GM10266 (cell line): ENCODE data around the gene DAGLA.

Experiments
- DNase-seq: peaks from one replicate; pipeline ENCODE4 v3.0.0; 2012; ENCODE audit errors: extremely low spot score
- TF ChIP-seq, protein P1 (sequence below): IDR thresholded peaks from 2 replicates; pipeline ENCODE4 v1.5.1; 2012; ENCODE audit warnings: mild to moderate bottlenecking, low read depth; ENCODE audit not compliant: control insufficient read depth, insufficient read depth; ENCODE audit errors: missing control alignments

Gene DAGLA

DNA sequence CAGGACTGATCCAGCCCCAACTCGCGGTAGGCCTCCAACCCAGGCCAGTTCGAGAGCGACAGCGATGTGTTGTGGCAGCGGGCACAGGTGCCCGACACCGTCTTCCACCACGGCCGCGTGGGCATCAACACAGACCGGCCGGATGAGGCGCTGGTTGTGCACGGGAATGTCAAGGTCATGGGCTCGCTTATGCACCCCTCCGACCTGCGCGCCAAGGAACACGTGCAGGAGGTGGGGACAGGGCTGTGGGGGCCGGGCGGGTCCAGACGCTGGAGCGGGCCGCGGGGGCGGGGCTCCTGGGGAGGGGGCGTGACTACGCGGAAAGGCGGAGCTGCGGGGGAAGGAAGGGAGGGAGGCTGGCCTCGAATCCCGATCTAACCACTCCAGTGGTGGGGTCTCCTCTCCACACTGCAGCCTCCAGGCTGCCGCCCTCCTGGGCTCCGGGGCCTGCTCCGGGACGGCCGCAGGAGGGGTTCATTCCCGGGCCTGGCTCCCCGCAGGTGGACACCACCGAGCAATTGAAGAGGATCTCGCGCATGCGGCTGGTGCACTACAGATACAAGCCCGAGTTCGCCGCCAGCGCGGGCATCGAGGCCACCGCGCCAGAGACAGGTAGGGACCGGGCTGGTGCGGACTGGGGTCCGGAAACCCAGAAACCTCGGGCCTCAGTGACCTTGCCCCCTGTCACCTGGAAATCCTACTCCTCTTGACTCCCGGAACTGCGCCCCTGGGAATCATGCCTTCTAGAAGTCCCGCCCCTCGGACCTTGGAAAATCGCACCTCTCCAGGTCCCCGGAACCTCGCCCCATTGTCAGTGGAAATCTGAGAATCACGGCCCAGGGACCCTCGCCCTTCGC, 97.3 kb downstream of the DAGLA start:
- DNase-seq, result peak; percentile 72
- TF ChIP-seq, protein P1, sequence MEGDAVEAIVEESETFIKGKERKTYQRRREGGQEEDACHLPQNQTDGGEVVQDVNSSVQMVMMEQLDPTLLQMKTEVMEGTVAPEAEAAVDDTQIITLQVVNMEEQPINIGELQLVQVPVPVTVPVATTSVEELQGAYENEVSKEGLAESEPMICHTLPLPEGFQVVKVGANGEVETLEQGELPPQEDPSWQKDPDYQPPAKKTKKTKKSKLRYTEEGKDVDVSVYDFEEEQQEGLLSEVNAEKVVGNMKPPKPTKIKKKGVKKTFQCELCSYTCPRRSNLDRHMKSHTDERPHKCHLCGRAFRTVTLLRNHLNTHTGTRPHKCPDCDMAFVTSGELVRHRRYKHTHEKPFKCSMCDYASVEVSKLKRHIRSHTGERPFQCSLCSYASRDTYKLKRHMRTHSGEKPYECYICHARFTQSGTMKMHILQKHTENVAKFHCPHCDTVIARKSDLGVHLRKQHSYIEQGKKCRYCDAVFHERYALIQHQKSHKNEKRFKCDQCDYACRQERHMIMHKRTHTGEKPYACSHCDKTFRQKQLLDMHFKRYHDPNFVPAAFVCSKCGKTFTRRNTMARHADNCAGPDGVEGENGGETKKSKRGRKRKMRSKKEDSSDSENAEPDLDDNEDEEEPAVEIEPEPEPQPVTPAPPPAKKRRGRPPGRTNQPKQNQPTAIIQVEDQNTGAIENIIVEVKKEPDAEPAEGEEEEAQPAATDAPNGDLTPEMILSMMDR, result no peak

DNA sequence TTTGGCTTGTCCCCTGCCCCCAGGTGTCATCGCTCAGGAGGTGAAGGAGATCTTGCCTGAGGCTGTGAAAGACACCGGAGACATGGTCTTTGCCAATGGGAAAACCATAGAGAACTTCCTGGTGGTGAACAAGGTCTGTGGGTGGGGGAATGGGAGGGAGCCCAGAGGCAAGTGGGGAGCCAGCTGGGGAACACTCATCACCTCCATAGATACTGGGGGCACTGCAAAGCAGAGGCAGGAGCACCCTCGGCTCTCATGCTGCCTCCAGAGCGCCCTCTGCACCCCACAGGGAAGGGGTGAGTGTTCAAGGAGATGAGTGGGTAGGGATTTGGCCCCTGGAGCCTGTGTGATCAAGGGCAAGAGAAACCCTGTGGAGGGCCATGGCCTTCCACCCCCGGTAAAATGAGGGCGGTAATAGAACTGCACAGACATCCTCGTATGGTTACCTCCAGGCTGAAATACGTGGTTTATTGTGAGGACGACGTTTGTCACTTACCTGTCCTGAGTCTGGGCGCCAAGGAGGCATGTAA, 98.2 kb downstream of the DAGLA start:
- TF ChIP-seq, protein P1, result no peak

DNA sequence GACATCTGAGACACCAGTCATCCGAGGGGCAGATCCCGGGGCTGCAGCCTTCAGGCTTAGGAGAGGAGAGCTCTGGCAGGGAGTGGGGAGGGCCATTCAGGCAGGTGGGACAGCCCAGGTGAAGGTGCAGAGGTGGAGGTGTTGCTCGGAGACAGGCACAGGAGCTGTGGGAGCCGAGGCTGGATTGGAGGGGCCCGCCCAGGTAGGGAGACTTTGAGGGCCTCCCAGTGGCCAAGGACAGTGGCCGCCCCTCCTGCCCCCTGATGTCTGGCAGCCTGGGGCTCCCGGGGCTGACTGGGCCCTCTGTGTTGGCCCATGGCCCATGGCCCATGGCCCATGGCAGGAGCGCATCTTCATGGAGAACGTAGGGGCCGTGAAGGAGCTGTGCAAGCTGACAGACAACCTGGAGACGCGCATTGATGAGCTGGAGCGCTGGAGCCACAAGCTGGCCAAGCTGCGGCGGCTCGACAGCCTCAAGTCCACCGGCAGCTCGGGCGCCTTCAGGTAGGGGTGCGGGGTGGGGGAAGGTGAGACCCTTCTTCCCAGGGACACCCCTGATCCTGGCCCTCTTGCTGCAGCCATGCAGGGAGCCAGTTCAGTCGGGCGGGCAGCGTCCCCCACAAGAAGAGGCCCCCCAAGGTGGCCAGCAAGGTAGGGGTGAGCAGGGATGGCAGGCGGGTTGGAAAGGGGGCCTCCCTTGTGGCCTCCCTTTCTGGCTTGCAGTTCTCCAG, 98.9 kb downstream of the DAGLA start:
- no peak for DNase-seq
- TF ChIP-seq, protein P1, result no peak

More for the DNA sequence above, 98.2 kb downstream of the DAGLA start:
- no peak for DNase-seq

DNA sequence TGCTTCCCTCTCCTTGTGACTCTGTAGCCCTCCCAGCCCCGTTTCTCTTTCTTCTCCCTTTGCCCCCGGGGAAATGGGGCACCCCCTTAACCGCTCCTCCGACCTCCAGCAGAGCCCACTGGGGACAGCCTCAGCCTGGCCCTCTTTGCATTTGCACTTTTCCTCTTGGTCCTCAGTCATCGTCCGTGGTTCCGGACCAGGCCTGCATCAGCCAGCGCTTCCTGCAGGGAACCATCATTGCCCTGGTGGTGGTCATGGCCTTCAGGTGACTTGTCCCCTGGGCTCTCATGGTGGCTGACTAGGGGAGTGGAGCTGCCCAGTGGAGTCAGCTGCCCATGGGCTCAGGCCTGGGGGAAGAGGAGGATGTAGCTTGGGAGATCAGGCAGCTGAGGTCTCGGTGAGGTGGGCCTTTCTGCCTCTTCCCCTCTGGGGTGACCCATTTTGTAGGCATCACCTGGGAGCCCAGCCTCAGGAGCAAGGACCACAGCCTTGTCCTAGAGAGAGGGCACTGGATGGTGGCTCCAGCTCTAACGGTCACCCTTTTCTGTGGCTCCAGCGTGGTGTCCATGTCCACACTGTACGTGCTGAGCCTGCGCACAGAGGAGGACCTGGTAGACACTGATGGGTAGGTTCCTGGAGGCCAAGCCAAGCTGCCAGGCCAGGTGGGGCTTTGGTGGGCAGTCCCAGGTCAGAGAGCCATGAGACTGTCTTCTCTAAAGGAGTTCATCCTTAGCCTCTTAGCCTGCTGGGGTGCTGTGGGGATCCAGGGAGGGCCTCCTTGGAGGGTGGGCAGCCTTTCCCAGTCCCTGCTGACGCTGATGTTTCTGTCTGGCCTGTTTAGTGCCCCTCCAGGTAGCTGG, 99.7 kb downstream of the DAGLA start:
- TF ChIP-seq, protein P1, result no peak
- no peak for DNase-seq

DNA sequence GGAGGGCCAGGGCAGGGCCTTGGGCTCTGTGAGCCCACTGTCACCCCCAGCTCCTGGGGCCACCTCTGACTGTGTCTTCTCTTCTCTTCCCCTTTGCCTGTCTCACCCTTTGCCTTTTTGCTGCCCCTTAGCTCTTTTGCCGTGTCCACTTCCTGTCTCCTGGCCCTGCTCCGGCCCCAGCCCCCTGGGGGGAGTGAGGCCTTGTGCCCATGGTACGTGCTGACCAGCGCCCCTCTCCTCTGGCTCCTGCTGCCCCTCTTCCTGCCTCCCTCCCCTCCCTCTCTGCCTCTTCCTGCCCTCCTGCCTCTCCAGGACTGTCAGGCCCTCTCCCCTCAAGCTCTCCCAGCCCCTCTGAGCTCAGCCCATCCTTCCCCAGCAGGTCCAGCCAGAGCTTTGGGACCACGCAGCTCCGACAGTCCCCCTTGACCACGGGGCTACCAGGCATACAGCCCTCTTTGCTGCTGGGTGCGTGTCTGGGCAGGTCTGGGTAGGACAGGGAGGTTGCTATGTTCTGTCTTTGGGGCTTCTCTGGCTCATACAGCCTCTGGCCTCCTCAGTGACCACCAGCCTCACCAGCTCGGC, 100.5 kb downstream of the DAGLA start:
- no peak for DNase-seq
- TF ChIP-seq, protein P1, result no peak

DNA sequence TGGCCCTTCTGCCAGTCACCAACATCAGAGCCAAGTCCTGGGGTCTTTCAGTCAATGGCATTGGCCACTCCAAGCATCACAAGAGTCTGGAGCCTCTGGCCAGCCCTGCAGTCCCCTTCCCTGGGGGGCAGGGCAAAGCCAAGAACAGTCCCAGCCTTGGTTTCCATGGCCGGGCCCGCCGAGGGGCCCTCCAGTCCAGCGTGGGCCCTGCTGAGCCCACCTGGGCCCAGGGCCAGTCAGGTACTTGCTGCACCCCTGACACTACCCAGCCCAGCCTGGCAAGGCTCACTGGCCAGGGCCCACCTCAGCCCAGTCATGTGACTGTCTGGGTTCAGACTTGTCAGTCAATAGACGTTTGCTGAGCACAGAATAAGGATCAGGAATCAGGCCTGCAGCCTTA, 101.4 kb downstream of the DAGLA start:
- no peak for DNase-seq
- TF ChIP-seq, protein P1, result no peak
